Sigmoid colon (tissue), 7 donors: Measurements from ENCODE around the gene KLRK1. TPM values are rescaled to one million over a fixed set of nuclear protein-coding genes. Genes with fewer than 3 reads are reported as not detected.
A peak's percentile ranks its signal among the peaks of the same experiment; 100 is the strongest.

Source experiments
- DNase-seq: peaks from one replicate; pipeline ENCODE4 v3.0.0-alpha.2; 2019
- H3K27ac ChIP-seq, 4 donors: fragments of 200-600 bp; sonication (generic); one replicate each; pipeline ENCODE4 v1.5.1; 2016 to 2019; ENCODE audit warnings: mild to moderate bottlenecking in 1 of 4
- H3K27me3 ChIP-seq, 3 donors: fragments of 200-600 bp; sonication (generic); one replicate each; pipeline ENCODE4 v1.5.1; 2019; ENCODE audit warnings: mild to moderate bottlenecking in 1 of 3
- H3K36me3 ChIP-seq, 4 donors: fragments of 200-600 bp; sonication (generic); one replicate each; pipeline ENCODE4 v1.5.1; 2016 to 2019
- H3K4me1 ChIP-seq, 4 donors: fragments of 200-600 bp; sonication (generic); one replicate each; pipeline ENCODE4 v1.5.1; 2017 to 2019
- H3K4me3 ChIP-seq, 4 donors: fragments of 200-600 bp; sonication (generic); one replicate each; pipeline ENCODE4 v1.5.1; 2017 to 2019; ENCODE audit warnings: mild to moderate bottlenecking in 2 of 4, moderate library complexity in 1 of 4
- H3K9me3 ChIP-seq, 4 donors: fragments of 200-600 bp in 3 of 4; sonication (generic) in 3 of 4; one replicate each; pipeline versions ENCODE4 v1.5.1 to v1.6.1; 2013 to 2019
- EP300 ChIP-seq, 4 donors: sonication (generic); formaldehyde crosslinking; IDR thresholded peaks; one replicate each; pipeline ENCODE4 v1.6.1; 2017; ENCODE audit warnings: antibody characterized with exemption in 4 of 4
- POLR2A ChIP-seq, 2 donors: fragments of 450-650 bp; IDR thresholded peaks; one replicate each; pipeline ENCODE4 v1.6.1; 2016; ENCODE audit warnings: antibody characterized with exemption in 2 of 2, mild to moderate bottlenecking in 2 of 2, moderate library complexity in 2 of 2
- POLR2AphosphoS5 ChIP-seq, 4 donors: sonication (generic); formaldehyde crosslinking; IDR thresholded peaks; one replicate each; pipeline ENCODE4 v1.6.1; 2017; ENCODE audit warnings: antibody characterized with exemption in 4 of 4
- WGBS, 2 donors: extraction: QIAGEN DNeasy Blood & Tissue Kit; methylation state at CpG; one replicate each; pipeline ENCODE4 v1.1.7; 2013; 5-methylcytosine and 5-hydroxymethylcytosine counted together
- intact Hi-C: fragments of 100-400 bp; cut with DNase I; formaldehyde crosslinking; loops from one replicate; pipeline ENCODE4 v1.15.1; 2023
- polyA plus RNA-seq, 3 donors: library from polyadenylated mRNA; stranded (reverse); fragments of 200-250 nt; gene quantifications; one replicate each; pipeline ENCODE4 v1.2.3, GENCODE V29; 2013
- total RNA-seq, 4 donors: library from RNA; depleted of rRNA; stranded (reverse); fragments of >200 nt; gene quantifications; one replicate each; pipeline ENCODE4 v1.1.0, GENCODE V29; 2016
- TF ChIP-seq, protein P1 (sequence below), 4 experiments: fragments of 450-650 bp in 3 of 4; fragments of 200-600 bp in 1 of 4; IDR thresholded peaks; one replicate each; pipeline ENCODE4 v1.5.1; 2016 to 2019; ENCODE audit warnings: antibody characterized with exemption in 4 of 4, mild to moderate bottlenecking in 3 of 4, moderate library complexity in 2 of 4
- donor health status: healthy with polysubstance abuse.
- donor health status: Bipolar disorder and iron deficiency.
- donor health status: healthy.

Gene KLRK1
- total and polyA plus RNA-seq, 7 donors, result 0.33 to 16.0 (median 1.8) TPM; not detected in 2

DNA sequence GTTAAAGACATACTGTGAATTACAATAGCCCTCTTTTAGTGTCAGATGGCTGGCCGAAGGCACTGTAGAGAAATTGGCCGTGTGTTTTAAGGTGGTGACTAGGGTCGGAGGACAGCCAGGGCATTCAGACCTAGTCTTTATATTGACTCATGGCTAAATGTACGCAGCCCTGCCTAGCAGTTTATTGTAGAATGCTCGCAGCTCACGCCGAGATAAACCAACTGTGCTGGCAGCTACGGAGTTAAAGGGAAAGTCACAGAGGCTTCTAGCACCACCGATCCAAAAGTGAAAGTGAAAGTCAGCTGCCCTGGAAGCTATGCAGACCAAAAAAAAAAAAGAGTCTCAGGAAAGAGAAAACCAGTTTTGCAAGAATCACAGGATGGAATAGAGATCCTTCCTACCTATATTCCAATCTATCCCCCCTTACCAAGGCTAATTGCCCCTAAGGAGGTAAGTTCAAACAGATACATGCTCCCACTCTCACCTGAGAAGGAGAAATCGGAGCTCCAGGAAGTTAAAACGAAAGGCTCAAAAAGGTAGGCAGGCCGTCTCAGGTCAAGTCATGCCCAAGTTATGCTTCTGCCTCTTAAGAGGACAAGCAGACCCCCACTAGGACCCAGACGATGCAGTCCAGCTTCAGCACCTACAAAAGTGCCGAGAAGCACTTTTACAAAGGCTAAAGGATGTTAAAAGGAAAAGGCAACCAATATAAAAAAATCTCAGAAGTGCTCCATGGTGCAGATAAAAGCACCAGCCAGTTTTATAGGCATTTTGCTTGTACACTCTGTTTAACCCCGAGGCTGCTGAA, 24.8 kb downstream of the KLRK1 start:
- Histone ChIP-seq H3K9me3 (no peaks in the 10 kb centered on the region), H3K36me3 (no peaks in the 10 kb centered on the region), H3K27ac (peak overlapping the region; percentile 89 to 94 (median 90)), H3K27me3 (no peaks in the 10 kb centered on the region), H3K4me1 (peaks cover 0 to 35% (median 31%) of the 10 kb centered on the region in 4 donors), H3K4me3 (peak overlapping the region; percentile 45 to 65 (median 59))
- 1% methylated on average over 15 of the region's 15 CpGs for WGBS, 2 donors
- intact Hi-C loops, result loop anchor here (2.0 to 10.0 kb wide), 4 partner anchors 150 to 810 kb away; partner anchors contain the start of genes MAGOHB, SMIM10L1 and YBX3
- DNase-seq, result peak; percentile 79
- peak in 3 of 4 donors; percentile 45 to 52 (median 49) for TF ChIP-seq POLR2AphosphoS5 (IDR thresholded peaks at IDR 0.05)
- TF ChIP-seq, protein P1, sequence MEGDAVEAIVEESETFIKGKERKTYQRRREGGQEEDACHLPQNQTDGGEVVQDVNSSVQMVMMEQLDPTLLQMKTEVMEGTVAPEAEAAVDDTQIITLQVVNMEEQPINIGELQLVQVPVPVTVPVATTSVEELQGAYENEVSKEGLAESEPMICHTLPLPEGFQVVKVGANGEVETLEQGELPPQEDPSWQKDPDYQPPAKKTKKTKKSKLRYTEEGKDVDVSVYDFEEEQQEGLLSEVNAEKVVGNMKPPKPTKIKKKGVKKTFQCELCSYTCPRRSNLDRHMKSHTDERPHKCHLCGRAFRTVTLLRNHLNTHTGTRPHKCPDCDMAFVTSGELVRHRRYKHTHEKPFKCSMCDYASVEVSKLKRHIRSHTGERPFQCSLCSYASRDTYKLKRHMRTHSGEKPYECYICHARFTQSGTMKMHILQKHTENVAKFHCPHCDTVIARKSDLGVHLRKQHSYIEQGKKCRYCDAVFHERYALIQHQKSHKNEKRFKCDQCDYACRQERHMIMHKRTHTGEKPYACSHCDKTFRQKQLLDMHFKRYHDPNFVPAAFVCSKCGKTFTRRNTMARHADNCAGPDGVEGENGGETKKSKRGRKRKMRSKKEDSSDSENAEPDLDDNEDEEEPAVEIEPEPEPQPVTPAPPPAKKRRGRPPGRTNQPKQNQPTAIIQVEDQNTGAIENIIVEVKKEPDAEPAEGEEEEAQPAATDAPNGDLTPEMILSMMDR (IDR thresholded peaks at IDR 0.05), result no peak
- TF ChIP-seq POLR2A (IDR thresholded peaks at IDR 0.05), result no peak
- TF ChIP-seq EP300 (IDR thresholded peaks at IDR 0.05), result no peak

DNA sequence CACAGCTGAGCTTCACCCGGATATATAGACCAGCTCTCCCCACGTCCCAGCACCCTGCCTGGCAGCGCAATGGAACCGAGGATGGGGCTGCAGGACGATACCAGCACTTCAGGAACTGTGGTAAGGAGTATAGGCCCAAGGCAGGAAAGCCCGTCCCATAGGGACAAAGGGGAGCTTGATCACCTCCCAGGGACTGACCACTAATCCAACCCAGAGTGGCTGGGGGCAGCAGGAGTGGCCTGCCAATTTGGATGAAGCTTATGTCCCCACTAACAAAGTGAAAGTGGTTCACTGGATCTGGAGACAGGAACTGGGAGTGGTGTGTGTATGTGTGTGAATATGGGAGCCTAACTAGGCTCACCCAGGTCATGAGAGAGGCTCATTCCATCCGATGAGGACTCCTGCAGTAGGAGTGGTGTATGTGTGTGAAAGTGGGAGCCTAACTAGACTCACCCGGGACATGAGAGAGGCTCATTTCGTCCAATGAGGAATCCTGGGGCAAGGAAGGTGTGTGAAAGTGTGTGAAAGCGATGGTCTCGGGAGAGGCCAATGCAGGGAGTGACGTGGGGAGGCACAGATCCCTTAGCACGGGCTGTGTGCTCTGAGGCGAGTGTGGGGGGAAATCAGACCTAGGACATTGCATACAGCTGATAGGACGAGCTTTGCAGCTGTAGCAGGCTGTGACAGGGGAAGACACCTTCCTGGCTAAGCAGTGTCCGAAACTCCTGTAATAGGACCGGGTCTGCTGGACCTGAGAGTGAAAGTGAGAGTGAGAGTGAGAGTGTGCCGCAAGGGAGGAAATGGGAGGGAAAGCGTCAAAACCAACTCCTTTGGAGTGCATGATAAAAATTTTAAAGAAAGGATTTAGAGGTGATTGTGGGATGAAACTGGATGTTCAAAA, 25.7 kb downstream of the KLRK1 start:
- Histone ChIP-seq H3K9me3 (no peaks in the 10 kb centered on the region), H3K36me3 (no peaks in the 10 kb centered on the region), H3K4me1 (peaks cover 0 to 35% (median 31%) of the 10 kb centered on the region in 4 donors), H3K4me3 (peak overlapping the region; percentile 45 to 65 (median 59)), H3K27ac (peak overlapping the region; percentile 89 to 94 (median 90)), H3K27me3 (no peaks in the 10 kb centered on the region)
- DNase-seq, result peak; percentile 72
- intact Hi-C loops, result loop anchor here (2.0 to 10.0 kb wide), 4 partner anchors 149 to 811 kb away; partner anchors contain the start of genes MAGOHB, SMIM10L1 and YBX3
- TF ChIP-seq, protein P1 (IDR thresholded peaks at IDR 0.05), result no peak
- TF ChIP-seq POLR2A (IDR thresholded peaks at IDR 0.05), result peak in 1 of 2 donors; percentile 31
- TF ChIP-seq EP300 (IDR thresholded peaks at IDR 0.05), result no peak
- TF ChIP-seq POLR2AphosphoS5 (IDR thresholded peaks at IDR 0.05), result peak; percentile 24 to 44 (median 32)
- WGBS, 2 donors, result 5 to 15% methylated on average over 19 of the region's 19 CpGs

DNA sequence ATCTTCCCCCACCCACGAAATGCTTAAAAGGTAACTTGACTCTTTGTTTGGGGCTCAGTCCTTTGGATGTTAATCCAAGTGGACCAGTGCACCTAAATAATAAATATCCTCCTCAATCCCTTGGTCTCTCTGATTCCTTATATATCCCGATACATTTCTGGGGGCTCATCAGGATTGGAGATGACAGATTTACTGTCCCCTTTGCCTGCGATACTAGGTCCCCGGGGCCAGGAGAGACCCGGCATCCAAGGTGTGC, 26.3 kb downstream of the KLRK1 start:
- no peaks in the 10 kb centered on the region for H3K9me3 ChIP-seq
- peak overlapping the region; percentile 89 to 94 (median 90) for H3K27ac ChIP-seq
- no peaks in the 10 kb centered on the region for H3K36me3 ChIP-seq
- no peak for DNase-seq
- intact Hi-C loops, result loop anchor here (5.0 to 10.0 kb wide), 3 partner anchors 249 to 811 kb away; partner anchors contain the start of genes MAGOHB, SMIM10L1 and YBX3
- no peaks in the 10 kb centered on the region for H3K27me3 ChIP-seq
- 18 to 57% methylated on average over 5 of the region's 5 CpGs for WGBS, 2 donors
- peaks cover 0 to 35% (median 31%) of the 10 kb centered on the region in 4 donors for H3K4me1 ChIP-seq
- peak overlapping the region; percentile 45 to 65 (median 59) for H3K4me3 ChIP-seq
- TF ChIP-seq, protein P1 (IDR thresholded peaks at IDR 0.05), result no peak
- TF ChIP-seq EP300 (IDR thresholded peaks at IDR 0.05) (no peak), POLR2AphosphoS5 (IDR thresholded peaks at IDR 0.05) (no peak), POLR2A (IDR thresholded peaks at IDR 0.05) (no peak)

DNA sequence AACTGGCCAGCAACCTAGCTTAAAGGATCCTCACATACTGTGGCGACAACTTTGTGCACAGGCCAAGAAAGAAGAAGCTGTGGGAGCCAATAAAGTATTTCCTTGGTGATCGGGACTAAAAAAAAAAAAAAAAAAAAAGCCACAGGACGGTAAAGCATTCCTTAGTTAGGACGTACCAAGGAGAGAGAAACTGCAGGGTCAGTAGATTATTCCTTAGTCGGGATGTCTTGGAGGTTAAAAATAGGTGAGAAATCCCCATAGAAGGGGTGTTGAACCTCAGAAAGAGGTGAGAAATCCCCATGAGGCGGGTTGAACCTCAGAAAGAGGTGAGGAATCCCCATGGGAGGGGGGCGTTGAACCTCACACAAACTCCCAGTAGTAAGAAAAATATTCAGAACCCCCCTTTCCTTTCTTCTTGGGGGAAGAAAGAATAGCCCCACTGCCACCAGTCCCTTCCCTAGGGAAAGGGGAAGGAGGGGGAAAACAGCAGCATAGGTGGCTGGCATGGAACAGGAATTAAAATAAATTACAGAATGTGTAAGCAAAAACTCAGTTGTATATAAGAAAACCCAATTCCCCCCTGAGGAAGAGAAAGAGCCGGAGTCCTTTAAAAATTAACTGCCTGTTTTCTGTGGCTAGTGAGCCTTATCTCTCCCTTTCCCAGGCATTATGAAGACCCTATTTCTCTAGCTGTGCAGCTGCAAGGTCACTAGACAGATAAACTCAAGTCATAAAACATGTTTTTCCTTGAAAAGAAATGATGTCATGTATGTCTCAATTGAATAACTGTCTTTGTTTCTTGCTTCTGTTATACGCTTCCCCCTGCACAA, 26.8 kb downstream of the KLRK1 start:
- Histone ChIP-seq H3K4me1 (peaks cover 0 to 35% (median 31%) of the 10 kb centered on the region in 4 donors), H3K36me3 (no peaks in the 10 kb centered on the region), H3K4me3 (peak overlapping the region in 3 of 4 donors; percentile 7 to 61 (median 57)), H3K9me3 (no peaks in the 10 kb centered on the region), H3K27ac (peak overlapping the region; percentile 89 to 94 (median 90)), H3K27me3 (no peaks in the 10 kb centered on the region)
- 19 to 40% methylated on average over 9 of the region's 9 CpGs for WGBS, 2 donors
- DNase-seq, result no peak
- intact Hi-C loops, result loop anchor here (5.0 to 10.0 kb wide), 3 partner anchors 249 to 812 kb away; partner anchors contain the start of genes MAGOHB, SMIM10L1 and YBX3
- no peak for TF ChIP-seq EP300 (IDR thresholded peaks at IDR 0.05)
- no peak for TF ChIP-seq POLR2AphosphoS5 (IDR thresholded peaks at IDR 0.05)
- TF ChIP-seq, protein P1 (IDR thresholded peaks at IDR 0.05), result no peak
- no peak for TF ChIP-seq POLR2A (IDR thresholded peaks at IDR 0.05)
